Neural cell (in vitro differentiated cells): ENCODE measurements around the gene CPNE4.

Experiments used
- EP300 ChIP-seq: fragments of 450-650 bp; conservative IDR thresholded peaks from 2 replicates; pipeline ENCODE4 v1.6.1; 2014; ENCODE audit warnings: antibody characterized with exemption, mild to moderate bottlenecking, moderate library complexity; ENCODE audit not compliant: poor library complexity, severe bottlenecking
- EZH2 ChIP-seq: fragments of 200-600, 300-800 bp; shearing (Covaris generic), sonication (generic); IDR thresholded peaks from 2 replicates; pipeline ENCODE4 v1.6.1; 2014; ENCODE audit warnings: antibody characterized with exemption, low read length, borderline replicate concordance, mild to moderate bottlenecking; ENCODE audit not compliant: insufficient read depth, poor library complexity, severe bottlenecking
- POLR2AphosphoS5 ChIP-seq: IDR thresholded peaks from 2 replicates; pipeline ENCODE4 v1.6.1; 2012
- REST ChIP-seq: IDR thresholded peaks from 2 replicates; pipeline ENCODE4 v1.6.1; 2012; ENCODE audit warnings: borderline replicate concordance
- TF ChIP-seq, protein P1 (sequence below): fragments of 450-650 bp; IDR thresholded peaks from 2 replicates; pipeline ENCODE4 v1.5.1; 2014; ENCODE audit warnings: antibody characterized with exemption, mild to moderate bottlenecking, moderate library complexity; ENCODE audit not compliant: poor library complexity, severe bottlenecking

DNA sequence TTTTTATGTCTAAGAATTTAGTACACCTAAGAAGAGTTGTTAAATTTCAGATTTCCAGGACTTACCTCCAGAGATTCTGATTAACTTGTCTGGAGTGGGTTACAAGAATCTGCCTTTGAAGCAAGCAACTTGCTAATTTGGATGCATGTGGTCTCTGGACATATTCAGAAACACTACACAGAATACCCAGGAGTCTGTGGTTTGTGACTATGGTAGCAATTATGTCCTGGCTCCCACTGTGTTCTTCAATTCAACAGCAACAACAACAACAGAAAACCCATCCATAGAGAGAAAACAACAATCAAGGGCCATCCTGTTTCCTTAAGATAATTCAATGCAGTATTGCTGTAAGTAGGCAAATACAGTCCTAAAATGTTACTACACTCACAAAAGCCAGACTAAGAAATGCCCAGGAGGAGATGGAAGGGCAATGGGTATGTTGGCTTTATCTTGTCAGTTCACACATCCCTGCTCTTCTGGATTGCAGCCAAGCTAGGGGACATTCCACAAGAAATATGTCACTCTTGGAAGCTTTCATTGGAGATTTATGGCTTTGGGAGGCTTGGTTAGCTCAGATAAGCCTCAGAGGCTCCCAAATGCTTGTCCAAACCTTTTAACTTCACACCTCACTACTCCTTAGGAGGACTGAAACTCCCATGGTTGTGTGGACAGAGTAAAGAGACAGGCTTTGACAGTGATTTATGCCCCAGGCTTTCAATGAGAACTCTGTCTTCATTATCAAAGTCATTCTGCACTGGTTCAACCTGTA, 432.6 kb downstream of the CPNE4 start:
- TF ChIP-seq EP300 (no peak), EZH2 (no peak), REST (no peak), POLR2AphosphoS5 (no peak)
- TF ChIP-seq, protein P1, sequence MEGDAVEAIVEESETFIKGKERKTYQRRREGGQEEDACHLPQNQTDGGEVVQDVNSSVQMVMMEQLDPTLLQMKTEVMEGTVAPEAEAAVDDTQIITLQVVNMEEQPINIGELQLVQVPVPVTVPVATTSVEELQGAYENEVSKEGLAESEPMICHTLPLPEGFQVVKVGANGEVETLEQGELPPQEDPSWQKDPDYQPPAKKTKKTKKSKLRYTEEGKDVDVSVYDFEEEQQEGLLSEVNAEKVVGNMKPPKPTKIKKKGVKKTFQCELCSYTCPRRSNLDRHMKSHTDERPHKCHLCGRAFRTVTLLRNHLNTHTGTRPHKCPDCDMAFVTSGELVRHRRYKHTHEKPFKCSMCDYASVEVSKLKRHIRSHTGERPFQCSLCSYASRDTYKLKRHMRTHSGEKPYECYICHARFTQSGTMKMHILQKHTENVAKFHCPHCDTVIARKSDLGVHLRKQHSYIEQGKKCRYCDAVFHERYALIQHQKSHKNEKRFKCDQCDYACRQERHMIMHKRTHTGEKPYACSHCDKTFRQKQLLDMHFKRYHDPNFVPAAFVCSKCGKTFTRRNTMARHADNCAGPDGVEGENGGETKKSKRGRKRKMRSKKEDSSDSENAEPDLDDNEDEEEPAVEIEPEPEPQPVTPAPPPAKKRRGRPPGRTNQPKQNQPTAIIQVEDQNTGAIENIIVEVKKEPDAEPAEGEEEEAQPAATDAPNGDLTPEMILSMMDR = no peak
